GM18520 (cell line): ENCODE results near the gene EXD3.

ENCODE experiments used
- ATAC-seq: cut with Tn5 transposase; IDR thresholded peaks from one replicate; pipeline ENCODE4 v1.9.1; 2021; ENCODE audit not compliant: unreplicated experiment

EXD3 gene

DNA sequence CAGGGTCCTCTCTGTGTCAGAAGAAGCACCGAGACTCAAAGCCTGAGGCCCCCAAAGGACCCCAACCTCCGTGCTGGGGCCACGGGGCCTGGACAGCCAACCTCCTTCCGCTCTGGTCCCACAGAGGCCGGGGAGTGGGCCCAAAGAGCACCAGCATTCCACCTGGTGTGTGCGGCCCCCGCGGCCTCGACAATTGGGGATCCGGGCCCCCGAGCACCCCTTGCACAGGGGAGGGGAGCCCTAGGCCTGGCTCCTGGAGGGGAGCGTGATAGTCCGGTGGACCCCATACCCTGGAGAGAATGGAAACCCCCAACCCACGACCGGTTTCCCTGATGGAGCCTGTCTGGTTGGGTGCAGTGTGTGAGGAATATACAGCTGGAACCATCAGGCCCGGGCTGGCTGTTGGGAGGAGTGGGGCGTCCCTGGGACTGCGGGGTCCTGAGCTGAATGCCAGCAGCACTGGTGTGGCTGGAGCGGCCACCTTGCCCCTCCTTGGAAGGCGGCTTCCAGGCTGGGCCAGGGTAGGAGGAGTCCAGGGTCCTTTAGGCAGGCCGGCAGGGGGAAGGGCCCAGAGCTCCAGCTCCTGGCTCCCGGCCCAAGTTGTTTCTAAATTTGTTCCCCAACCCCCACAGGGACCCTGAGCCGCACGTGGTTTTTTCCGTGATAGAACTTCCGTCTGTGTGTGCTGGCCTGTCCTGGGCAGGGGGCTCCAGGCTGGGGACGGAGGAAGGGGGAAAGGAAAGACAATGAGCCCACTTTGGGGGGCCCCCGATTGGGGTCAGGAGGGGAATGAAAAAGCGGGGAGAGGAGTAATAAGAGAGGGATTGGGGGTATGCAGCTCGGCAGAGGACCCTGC lies 146.3 kb downstream of the EXD3 start:
- no peak for ATAC-seq

DNA sequence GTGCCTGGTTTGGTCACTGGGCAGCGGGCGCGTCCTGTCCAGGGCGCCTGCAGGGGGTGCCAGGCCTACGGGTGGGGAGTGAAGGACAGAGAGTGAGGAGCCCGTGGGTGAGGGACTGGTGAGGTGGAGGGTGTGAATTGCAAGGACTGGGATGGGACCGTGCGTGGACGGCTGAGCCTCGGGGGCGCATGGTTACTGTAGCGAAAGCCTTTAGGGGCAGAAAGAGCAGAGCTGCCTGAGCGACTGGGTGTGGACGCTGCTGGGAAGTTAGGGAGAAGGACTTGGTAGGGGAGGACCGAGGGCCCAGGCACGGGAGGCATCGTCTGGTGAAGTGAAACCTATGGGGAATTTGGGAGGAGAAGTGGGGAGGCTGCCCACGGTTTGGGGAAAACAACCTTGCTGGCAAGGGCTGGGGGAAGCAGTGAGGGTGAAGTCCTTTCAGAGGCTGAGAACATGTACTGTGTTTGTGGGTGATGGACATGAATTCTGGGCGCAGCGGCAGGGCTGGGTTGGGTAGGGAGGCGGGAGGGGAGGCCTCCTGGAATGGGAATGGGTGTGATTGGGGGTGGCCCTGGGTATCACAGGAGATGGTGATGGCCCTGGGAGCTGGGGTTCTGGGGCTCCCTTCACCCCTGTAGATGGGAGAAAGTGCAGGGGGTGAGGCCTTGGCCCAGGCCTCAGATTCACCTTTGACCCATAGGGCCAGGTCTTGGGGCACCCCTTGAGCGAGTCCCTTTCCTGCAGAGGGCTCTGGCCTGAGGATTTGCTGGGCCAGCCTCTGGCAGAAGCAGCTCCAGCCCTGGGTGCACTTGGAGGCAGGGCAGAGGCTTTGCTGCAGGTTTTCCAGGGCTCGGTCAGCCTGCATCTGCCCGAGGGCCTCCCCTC lies 147.1 kb downstream of the EXD3 start:
- no peak for ATAC-seq

DNA sequence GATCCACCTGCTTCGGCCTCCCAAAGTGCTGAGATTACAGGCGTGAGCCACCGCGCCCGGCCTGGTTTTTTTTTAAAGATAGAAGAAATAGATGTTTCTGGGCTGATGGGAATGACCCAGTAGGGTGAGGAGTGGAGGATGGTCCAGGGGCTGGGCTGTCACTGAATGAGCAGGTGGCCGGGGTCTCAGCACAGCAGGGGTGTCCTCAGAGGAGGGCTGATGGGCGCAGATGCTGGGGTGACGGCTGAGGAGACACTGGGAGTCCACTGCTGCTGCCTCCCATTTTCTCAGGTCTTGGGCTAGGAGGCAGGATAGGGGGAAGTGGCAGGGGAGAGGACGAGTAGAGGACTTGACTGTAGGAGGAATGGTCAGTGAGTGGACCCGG lies 147.8 kb downstream of the EXD3 start:
- no peak for ATAC-seq

DNA sequence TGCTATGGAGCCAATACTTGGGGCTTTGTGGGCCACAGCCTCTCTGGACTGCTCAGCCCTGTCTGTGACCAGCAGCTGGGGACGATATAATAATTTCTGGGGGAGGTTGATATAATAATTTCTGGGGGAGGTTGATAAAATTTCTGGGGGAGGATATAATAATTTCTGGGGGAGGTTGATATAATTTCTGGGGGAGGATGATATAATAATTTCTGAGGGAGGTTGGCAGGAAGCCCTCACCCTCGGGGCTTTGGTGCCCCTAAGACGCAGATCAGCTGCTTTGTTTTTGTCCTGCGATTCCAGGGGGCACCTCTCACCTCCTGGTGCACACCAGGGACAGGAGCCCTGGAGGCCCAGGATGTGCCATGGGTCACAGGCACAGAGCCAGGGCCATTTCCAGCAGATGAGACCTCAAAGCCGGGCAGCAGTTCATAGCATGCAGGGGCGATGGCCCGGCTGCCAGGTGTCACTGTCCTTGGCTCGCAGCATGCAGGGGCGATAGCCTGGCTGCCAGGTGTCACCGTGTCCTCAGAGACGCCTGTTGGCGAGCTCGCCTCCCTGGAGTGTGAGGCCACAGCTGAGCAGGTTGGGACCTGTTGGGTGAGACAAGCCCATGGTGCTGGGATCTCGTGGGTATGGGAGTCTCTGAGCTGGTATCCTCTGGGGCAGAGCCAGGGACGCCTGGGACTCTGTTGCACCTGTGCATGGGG lies 149.2 kb downstream of the EXD3 start:
- ATAC-seq, result no peak

DNA sequence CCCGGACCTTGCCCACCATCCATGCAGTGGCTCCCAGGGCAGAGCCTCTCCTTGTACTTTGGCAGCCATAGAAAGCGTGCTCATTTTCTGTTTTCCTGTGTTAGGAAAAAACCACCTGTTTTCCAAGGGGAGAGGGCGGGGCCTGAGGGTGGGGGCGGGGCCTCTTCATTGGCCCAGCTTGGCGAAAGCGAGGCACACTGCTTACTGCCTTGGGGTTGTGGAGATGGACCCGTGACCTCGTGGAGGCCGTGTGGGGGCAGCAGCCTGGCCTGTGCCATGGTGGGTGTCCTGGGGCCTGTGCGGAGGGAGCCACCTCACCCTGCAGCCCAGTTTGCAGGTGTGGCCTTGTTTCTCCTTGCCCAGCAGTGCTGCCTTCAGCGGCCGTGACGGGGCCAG lies 149.9 kb downstream of the EXD3 start:
- ATAC-seq, result no peak

DNA sequence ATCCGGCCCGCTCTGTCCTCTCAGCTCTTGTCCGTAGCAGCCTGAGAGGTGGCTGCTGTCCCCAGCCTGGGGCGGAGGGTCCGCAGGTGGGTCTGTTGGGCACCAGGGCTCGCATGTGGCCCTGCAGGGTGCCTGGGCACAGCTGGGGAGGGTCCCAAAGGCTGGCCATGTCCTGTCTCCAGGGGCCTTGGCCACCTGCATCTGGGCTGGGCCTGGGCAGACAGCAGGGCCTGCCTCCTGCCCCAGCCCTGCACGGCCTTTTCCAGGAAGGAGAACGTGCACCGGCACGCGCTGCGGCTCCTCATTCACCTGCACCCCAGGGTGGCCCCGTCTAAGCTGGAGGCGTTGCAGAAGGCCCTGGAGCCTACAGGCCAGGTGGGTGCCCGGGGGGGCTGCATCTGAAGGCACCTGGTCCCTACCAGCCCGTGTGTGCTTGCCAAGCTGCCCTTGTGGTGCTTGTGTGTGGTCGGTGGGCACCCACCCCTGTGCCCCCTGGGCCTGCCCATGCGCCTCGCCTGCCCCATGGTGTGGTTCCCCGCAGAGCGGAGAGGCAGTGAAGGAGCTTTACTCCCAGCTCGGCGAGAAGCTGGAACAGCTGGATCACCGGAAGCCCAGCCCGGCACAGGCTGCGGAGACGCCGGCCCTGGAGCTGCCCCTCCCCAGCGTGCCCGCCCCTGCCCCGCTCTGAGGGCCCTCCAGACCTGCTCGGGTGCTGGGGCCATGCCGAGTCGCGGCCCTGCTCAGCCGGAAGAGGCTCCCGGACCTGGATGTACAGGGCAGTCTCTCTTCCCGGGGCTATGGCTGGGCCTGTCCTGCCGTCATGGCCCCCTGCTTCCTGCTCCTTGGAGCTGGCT lies 150.5 kb downstream of the EXD3 start:
- no peak for ATAC-seq

DNA sequence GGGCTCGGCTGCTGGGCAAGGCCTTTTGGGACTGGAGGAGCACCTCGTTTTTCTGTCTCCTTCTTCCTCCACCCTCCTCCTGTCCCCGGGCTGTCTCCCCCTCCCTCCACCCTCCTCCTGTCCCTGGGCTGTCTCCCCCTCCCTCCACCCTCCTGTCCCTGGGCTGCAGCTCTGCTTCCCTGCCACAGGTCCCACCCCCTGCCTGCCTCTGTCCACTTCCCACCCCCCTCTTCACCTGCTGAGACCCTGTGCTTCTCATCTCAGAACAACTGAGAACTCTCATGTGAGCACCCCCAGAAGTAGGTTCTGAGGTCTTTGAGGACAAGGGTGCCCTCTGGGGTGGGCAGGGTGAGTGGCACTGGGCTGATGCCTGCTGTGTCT lies 151.3 kb downstream of the EXD3 start:
- ATAC-seq, result no peak

DNA sequence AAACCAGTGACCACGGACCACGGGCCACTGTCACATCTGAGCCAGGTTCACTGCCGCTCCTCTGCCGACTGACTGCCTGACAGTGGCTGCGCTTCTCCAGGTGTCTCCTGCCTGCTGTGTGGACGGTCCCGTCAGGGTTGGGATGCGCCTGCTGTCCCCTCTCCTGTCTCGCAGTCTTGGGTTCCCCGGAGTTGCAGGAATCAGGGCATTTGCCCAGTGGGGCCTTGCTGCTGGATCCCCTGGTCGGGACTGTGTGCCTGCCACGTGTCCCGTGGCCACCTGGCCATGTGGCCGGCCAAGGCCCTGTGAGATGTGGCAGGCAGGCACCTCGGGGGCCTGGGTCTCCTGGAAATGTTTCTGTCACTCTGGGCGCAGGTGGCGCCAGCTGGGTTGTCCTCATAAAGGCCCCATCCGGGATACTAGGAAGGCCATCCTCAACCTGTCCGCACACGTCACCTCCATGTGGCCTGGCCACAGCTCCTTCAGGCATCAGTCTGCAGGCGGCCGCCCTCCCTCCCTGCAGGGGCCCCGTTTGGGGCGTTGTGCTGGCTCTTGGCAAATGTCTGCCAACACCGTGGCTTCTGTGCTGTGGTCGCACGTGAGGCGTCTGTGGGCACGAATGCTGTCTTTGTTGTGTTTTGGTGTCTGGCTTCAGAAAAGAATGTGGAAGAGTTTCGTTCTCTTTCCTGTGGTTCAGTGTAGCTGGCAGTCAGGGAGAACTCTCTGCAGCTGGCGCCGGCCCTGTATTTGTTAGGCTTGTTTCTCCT lies 151.8 kb downstream of the EXD3 start:
- no peak for ATAC-seq

DNA sequence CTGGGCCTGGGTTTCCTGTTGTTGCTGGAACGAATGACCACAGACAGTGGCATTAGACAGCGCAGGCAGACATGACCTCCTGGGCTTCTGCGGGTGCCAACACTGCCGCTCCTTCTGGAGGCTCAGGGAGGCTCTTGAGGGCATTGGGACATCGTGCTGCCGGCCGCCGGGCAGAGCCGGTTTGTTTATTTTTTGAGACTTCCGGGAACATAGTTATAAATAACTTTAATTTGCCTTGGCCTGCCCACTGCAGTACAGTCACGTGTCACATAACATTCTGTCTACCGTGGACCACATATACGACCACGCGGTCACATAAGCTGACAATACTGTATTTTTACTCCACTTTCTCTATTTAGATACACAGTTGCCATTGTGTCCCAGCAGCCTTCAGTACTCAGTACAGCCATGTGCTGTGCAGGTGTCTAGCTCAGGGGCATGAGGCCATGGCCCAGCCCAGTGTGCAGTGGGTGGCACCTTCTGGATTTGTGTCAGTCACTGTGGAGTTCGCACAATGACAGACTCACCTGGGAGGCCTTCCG lies 153.7 kb downstream of the EXD3 start:
- no peak for ATAC-seq

DNA sequence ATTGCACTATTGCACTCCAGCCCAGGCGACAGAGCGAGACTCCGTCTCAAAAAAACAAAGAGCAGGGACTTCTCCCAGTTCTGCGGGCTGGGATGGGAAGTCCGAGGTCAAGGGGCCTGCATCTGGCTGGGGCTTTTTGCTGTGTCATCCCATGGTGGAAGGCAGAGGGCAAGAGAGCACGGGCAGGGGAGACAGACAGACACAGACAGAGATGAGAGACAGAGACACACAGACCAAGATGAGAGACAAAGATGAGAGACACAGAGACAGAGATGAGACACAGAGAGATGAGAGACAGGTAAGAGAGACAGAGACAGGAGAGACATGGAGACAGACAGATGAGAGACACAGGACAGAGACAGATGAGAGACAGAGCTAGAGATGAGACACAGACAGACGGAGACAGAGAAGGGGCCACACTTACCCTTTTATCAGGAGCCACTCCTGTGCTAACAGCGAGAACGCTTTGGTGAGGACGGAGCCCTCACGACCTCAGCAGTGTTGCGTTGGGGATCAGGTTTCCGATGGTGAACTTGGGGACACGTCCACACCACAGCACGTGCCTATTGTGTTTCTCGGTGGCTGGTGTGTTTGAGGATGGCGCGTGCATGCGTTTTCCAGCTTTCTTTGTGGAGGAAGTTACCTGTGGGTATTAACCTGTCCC lies 154.3 kb downstream of the EXD3 start:
- no peak for ATAC-seq

DNA sequence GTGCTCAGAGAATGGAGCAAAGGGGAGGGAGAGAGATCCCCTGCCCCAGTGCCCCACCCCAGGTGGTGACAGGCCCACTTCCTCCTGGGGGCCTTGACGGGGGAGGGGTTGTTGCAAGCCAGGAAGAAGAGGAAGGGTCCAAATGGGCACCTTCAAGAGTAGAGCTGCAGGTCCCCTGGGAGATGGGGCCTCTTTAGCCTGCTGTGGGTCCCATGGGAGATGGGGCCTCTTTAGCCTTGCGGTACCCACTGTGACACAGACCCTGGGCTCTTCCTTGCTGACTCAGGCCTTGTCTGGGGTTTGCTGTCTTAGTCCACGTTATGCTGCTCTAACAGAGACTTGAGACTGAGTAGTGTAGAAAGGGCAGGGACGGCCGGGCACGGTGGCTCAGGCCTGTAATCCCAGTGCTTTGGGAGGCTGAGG lies 155.0 kb downstream of the EXD3 start:
- no peak for ATAC-seq

DNA sequence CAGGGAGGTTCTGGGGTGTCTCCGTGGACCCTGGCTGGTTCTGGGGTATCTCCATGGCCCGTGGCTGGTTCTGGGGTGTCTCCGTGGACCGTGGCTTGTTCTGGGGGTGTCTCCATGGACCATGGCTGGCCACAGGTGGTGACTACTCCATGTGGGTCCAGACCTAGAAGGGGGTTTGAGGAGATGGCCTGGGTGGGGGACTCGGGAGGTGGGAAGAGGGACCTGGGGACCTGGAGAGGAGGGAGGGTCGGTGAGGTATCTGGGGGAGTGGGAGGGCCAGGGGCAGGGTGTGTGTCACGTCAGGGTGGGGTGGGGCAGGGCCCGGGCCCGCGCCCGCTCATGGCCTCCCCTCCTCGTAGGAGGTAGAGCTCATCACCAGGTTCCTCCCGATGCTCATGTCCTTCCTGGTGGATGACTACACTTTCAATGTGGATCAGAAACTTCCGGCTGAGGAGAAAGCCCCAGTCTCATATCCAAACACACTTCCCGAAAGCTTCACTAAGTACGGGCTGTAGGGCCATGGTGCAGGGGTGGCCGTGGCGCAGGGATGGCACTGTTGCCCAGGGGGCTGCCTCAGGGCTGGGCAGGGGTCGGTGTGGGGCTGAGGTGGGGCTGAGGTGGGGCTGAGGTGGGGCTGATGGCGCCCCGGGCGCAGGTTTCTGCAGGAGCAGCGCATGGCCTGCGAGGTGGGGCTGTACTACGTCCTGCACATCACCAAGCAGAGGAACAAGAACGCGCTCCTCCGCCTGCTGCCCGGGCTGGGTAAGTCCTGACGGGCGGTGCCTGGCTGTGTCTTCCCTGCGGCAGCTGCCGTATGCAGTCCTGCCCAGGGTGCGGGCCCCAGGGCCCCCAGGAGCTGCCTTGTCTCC lies 156.1 kb downstream of the EXD3 start:
- ATAC-seq, result no peak

DNA sequence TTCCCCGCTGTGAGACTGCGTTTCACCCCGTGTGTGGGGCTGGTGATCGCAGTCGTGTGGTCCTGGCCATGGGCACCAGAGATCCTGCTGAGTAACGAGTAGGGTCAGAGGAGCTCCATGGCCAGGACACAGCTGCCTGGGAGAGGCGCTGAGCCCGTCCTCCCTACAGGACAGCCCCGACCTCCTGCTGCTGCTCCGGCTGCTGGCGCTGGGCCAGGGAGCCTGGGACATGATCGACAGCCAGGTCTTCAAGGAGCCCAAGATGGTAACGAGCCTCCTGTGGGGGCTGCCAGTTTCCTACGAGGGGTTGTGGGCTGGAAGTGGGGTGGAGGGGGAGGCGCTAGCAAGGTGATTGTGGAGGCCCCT lies 156.8 kb downstream of the EXD3 start:
- ATAC-seq, result no peak

DNA sequence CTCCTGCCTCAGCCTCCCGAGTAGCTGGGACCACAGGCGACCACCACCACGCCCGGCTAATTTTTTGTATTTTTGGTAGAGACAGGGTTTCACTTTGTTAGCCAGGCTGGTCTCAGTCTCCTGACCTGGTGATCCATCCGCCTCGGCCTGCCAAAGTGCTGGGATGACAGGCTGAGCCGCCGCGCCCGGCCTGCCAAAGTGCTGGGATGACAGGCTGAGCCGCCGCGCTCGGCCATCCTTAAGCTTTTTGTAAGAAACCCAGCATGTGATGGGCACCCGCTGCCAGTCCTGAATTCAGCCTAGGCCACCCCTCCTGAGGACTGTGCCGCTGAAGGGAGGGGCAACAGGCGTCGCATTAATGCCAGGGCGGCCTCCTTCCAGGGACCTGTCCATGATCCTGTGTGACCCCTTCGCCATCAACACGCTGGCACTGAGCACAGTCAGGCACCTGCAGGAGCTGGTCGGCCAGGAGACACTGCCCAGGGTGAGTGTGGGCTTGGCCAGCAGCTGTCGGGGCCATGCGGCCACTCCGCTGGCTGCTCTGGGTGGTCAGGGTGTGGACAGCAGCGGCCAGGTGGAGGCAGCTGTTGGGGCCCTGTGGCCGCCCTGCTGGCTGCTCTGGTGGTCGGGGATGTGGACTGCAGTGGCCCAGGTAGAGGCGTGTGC lies 157.3 kb downstream of the EXD3 start:
- no peak for ATAC-seq

DNA sequence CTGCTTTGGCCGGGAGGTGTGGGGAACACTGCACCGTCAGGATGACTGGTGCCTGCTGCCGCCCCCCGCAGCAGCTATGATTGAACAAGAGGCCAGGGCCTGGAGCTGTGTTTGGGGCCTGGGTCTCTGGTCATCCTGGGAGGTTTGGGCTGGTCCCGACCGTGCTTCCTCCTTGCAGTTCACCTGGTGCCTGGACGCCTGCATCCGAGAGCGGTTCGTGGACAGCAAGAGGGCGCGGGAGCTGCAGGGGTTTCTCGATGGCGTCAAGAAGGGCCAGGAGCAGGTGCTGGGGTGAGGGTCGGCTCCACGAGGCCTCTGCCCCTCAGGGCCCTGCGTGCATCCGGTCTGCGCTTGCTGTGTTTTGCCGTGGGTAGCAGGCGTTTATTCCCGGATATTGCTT lies 158.9 kb downstream of the EXD3 start:
- no peak for ATAC-seq

DNA sequence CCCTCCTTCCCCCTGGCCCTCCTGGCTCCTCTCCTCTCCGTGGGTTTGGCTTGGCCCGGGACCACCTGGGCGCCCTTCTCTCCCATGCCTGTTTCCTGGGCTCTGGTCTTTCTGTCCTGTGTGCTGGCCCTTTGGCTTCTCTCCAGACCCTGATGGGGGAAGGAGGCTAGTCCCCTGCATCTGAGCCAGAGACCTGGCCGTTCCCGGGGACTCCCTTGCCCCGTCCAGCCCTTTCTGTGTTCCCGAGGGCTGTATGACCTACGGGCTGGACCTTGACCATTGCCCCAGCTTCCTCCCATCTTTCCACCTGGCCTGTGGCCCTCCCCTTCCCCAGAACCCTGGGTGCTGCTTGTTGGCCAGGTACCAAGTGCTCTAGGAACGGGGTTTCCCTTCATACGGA lies 159.5 kb downstream of the EXD3 start:
- ATAC-seq, result no peak

DNA sequence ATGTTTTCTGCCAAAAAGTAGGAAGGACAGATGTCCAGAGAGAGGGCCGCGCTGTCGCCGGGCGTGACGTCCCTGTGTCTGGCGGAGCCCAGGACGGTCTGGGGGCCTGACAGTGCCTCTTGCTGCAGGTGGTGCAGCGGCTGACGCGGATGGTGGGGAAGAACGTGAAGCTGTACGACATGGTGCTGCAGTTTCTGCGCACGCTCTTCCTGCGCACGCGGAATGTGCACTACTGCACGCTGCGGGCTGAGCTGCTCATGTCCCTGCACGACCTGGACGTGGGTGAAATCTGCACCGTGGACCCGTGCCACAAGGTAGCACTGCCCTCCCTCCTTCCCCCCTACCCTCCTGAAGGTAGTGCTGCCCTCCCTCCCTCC lies 160.1 kb downstream of the EXD3 start:
- no peak for ATAC-seq
